Right cardiac atrium (tissue), 5 donors: ENCODE data around the gene SLC6A8. TPM values are rescaled to one million over a fixed set of nuclear protein-coding genes. Genes with fewer than 3 reads are reported as not detected.

ENCODE experiments used
- polyA plus RNA-seq: library from polyadenylated mRNA; stranded (reverse); fragments of 200-250 nt; gene quantifications from one replicate; pipeline ENCODE4 v1.2.3, GENCODE V29; 2013
- total RNA-seq, 4 donors: library from RNA; stranded (reverse); fragmentation: NEBNext Ultra II Directional; extraction: Animal tissue kit (Norgen Biotek cat#: 25700); gene quantifications; one replicate each; pipeline ENCODE4 v1.2.1, GENCODE V29; 2021
- donor health status: healthy with polysubstance abuse.
- donor health status: DM: no; HTN: yes; CAD: no.
- donor health status: DM: no; HTN: no; CAD: no.
- donor health status: DM: no; HTN: yes; CAD: no; lungs with severe emphysema.
- donor health status: DM: yes; HTN: yes; CAD: no.

Gene SLC6A8
- total and polyA plus RNA-seq, 5 donors, result 107 to 191 (median 140) TPM

Other genes with a start within 250 kb of the SLC6A8 start
- gene TREX2, start 241.9 kb upstream of the SLC6A8 start, total RNA-seq, result under 1 TPM in 2 of 4 donors, not detected in 2; 0.28 to 0.91 TPM
- 0.48 TPM for gene TREX2, start 241.9 kb upstream of the SLC6A8 start, polyA plus RNA-seq
- gene HAUS7, start 217.3 kb upstream of the SLC6A8 start, total RNA-seq, result 10 to 100 TPM; 14.5 to 18.3 (median 16.8) TPM
- 17.3 TPM for gene HAUS7, start 217.3 kb upstream of the SLC6A8 start, polyA plus RNA-seq
- 100 to 1,000 TPM; 173 to 244 (median 206) TPM for gene BGN, start 192.9 kb upstream of the SLC6A8 start, total RNA-seq
- gene BGN, start 192.9 kb upstream of the SLC6A8 start, polyA plus RNA-seq, result 167 TPM
- not detected for gene ATP2B3, start 170.3 kb upstream of the SLC6A8 start, total RNA-seq
- under 0.01 TPM for gene ATP2B3, start 170.3 kb upstream of the SLC6A8 start, polyA plus RNA-seq
- gene CCNQ, start 88.8 kb upstream of the SLC6A8 start, total RNA-seq, result 10 to 100 TPM; 24.4 to 32.9 (median 30.6) TPM
- 55.0 TPM for gene CCNQ, start 88.8 kb upstream of the SLC6A8 start, polyA plus RNA-seq
- gene DUSP9, start 40.7 kb upstream of the SLC6A8 start, total RNA-seq, result under 1 TPM in 1 of 4 donors, not detected in 3; 0.14 TPM
- not detected for gene DUSP9, start 40.7 kb upstream of the SLC6A8 start, polyA plus RNA-seq
- gene PNCK, start 14.1 kb upstream of the SLC6A8 start, total RNA-seq, result 10 to 100 TPM in 2 of 4 donors, 1 to 10 TPM in 2; 7.8 to 12.4 (median 11.0) TPM
- 9.1 TPM for gene PNCK, start 14.1 kb upstream of the SLC6A8 start, polyA plus RNA-seq
- gene BCAP31, start 36.5 kb downstream of the SLC6A8 start, total RNA-seq, result 100 to 1,000 TPM; 111 to 143 (median 123) TPM
- gene BCAP31, start 36.5 kb downstream of the SLC6A8 start, polyA plus RNA-seq, result 149 TPM
- gene ABCD1, start 36.9 kb downstream of the SLC6A8 start, total RNA-seq, result 10 to 100 TPM; 14.1 to 15.9 (median 15.5) TPM
- 11.0 TPM for gene ABCD1, start 36.9 kb downstream of the SLC6A8 start, polyA plus RNA-seq
- 10 to 100 TPM in 1 of 4 donors, 1 to 10 TPM in 3; 7.0 to 10.9 (median 9.5) TPM for gene PLXNB3, start 76.3 kb downstream of the SLC6A8 start, total RNA-seq
- 6.8 TPM for gene PLXNB3, start 76.3 kb downstream of the SLC6A8 start, polyA plus RNA-seq
- 10 to 100 TPM; 27.0 to 53.1 (median 39.3) TPM for gene SRPK3, start 93.1 kb downstream of the SLC6A8 start, total RNA-seq
- gene SRPK3, start 93.1 kb downstream of the SLC6A8 start, polyA plus RNA-seq, result 36.5 TPM
- gene IDH3G, start 106.4 kb downstream of the SLC6A8 start, total RNA-seq, result 10 to 100 TPM; 60.6 to 68.6 (median 66.6) TPM
- 66.9 TPM for gene IDH3G, start 106.4 kb downstream of the SLC6A8 start, polyA plus RNA-seq
- 100 to 1,000 TPM; 162 to 208 (median 193) TPM for gene SSR4, start 106.7 kb downstream of the SLC6A8 start, total RNA-seq
- gene SSR4, start 106.7 kb downstream of the SLC6A8 start, polyA plus RNA-seq, result 336 TPM
- 1 to 10 TPM; 3.6 to 6.9 (median 5.4) TPM for gene PDZD4, start 142.6 kb downstream of the SLC6A8 start, total RNA-seq
- 4.1 TPM for gene PDZD4, start 142.6 kb downstream of the SLC6A8 start, polyA plus RNA-seq
- gene L1CAM, start 198.2 kb downstream of the SLC6A8 start, total RNA-seq, result 10 to 100 TPM in 1 of 4 donors, 1 to 10 TPM in 3; 8.3 to 14.1 (median 9.3) TPM
- 7.3 TPM for gene L1CAM, start 198.2 kb downstream of the SLC6A8 start, polyA plus RNA-seq
- gene AVPR2, start 216.7 kb downstream of the SLC6A8 start, total RNA-seq, result 1 to 10 TPM; 1.6 to 3.7 (median 2.5) TPM
- 4.1 TPM for gene AVPR2, start 216.7 kb downstream of the SLC6A8 start, polyA plus RNA-seq
- gene ARHGAP4, start 238.3 kb downstream of the SLC6A8 start, total RNA-seq, result 10 to 100 TPM; 13.4 to 22.9 (median 14.9) TPM
- 20.5 TPM for gene ARHGAP4, start 238.3 kb downstream of the SLC6A8 start, polyA plus RNA-seq
- 10 to 100 TPM; 61.1 to 75.5 (median 66.2) TPM for gene NAA10, start 247.1 kb downstream of the SLC6A8 start, total RNA-seq
- 108 TPM for gene NAA10, start 247.1 kb downstream of the SLC6A8 start, polyA plus RNA-seq